ENCODE results near the gene SMAD6.
"Not testable (repeated sequence)": the region's sequence is repeated elsewhere in the genome, so short reads cannot be mapped to it uniquely, and the experiment has no call there.

Gene SMAD6

GRCh38 chr15:66755298-66756068, 53.4 kb downstream of the SMAD6 start:
- no peak overlapping the region for H3K27ac ChIP-seq (ENCODE audit: low read length)
- no peaks in the 10 kb centered on the region for H3K27me3 ChIP-seq (ENCODE audit: low read depth, low read length)
- no peaks in the 10 kb centered on the region for H3K4me1 ChIP-seq (ENCODE audit: control insufficient read depth in 1 of 2, insufficient read depth in 2 of 2, low read length in 2 of 2)
- peaks cover 0 to 5% of the 10 kb centered on the region in 2 donors for H3K36me3 ChIP-seq (ENCODE audit: control insufficient read depth in 1 of 2, insufficient read depth in 2 of 2, low read length in 2 of 2)
- no peak overlapping the region for H3K4me3 ChIP-seq (ENCODE audit: low read depth in 1 of 2, low read length in 2 of 2)
- H3K9me3 ChIP-seq (ENCODE audit: control insufficient read depth in 1 of 2, low read length in 2 of 2): peaks cover 8 to 9% of the 10 kb centered on the region in 2 donors

GRCh38 chr15:66756295-66756694, 54.3 kb downstream of the SMAD6 start:
- H3K4me1 ChIP-seq (ENCODE audit: control insufficient read depth in 1 of 2, insufficient read depth in 2 of 2, low read length in 2 of 2): peaks cover 0 to under 1% of the 10 kb centered on the region in 2 donors
- no peak overlapping the region for H3K27ac ChIP-seq (ENCODE audit: low read length)

GRCh38 chr15:66757030-66757429, 55.0 kb downstream of the SMAD6 start:
- no peak overlapping the region for H3K4me3 ChIP-seq (ENCODE audit: low read depth in 1 of 2, low read length in 2 of 2)
- H3K4me1 ChIP-seq (ENCODE audit: control insufficient read depth in 1 of 2, insufficient read depth in 2 of 2, low read length in 2 of 2): peaks cover 2 to 6% of the 10 kb centered on the region in 2 donors
- peaks cover 8 to 9% of the 10 kb centered on the region in 2 donors for H3K9me3 ChIP-seq (ENCODE audit: control insufficient read depth in 1 of 2, low read length in 2 of 2)
- H3K27me3 ChIP-seq (ENCODE audit: low read depth, low read length): no peaks in the 10 kb centered on the region
- no peak overlapping the region for H3K27ac ChIP-seq (ENCODE audit: low read length)
- peaks cover 0 to 5% of the 10 kb centered on the region in 2 donors for H3K36me3 ChIP-seq (ENCODE audit: control insufficient read depth in 1 of 2, insufficient read depth in 2 of 2, low read length in 2 of 2)

More at GRCh38 chr15:66756295-66756694, 54.3 kb downstream of the SMAD6 start:
- Histone ChIP-seq H3K36me3 (ENCODE audit: control insufficient read depth in 1 of 2, insufficient read depth in 2 of 2, low read length in 2 of 2) (peaks cover 0 to 5% of the 10 kb centered on the region in 2 donors), H3K9me3 (ENCODE audit: control insufficient read depth in 1 of 2, low read length in 2 of 2) (peaks cover 8 to 9% of the 10 kb centered on the region in 2 donors), H3K27me3 (ENCODE audit: low read depth, low read length) (no peaks in the 10 kb centered on the region), H3K4me3 (ENCODE audit: low read depth in 1 of 2, low read length in 2 of 2) (no peak overlapping the region)

GRCh38 chr15:66757521-66757920, 55.5 kb downstream of the SMAD6 start:
- Histone ChIP-seq H3K27me3 (ENCODE audit: low read depth, low read length) (no peaks in the 10 kb centered on the region), H3K36me3 (ENCODE audit: control insufficient read depth in 1 of 2, insufficient read depth in 2 of 2, low read length in 2 of 2) (peaks cover 0 to 5% of the 10 kb centered on the region in 2 donors), H3K4me1 (ENCODE audit: control insufficient read depth in 1 of 2, insufficient read depth in 2 of 2, low read length in 2 of 2) (peaks cover 6 to 11% of the 10 kb centered on the region in 2 donors), H3K4me3 (ENCODE audit: low read depth in 1 of 2, low read length in 2 of 2) (no peak overlapping the region), H3K27ac (ENCODE audit: low read length) (no peak overlapping the region), H3K9me3 (ENCODE audit: control insufficient read depth in 1 of 2, low read length in 2 of 2) (peaks cover 8 to 9% of the 10 kb centered on the region in 2 donors)

GRCh38 chr15:66758217-66758616, 56.2 kb downstream of the SMAD6 start:
- H3K4me3 ChIP-seq (ENCODE audit: low read depth in 1 of 2, low read length in 2 of 2); H3K36me3 ChIP-seq (ENCODE audit: control insufficient read depth in 1 of 2, insufficient read depth in 2 of 2, low read length in 2 of 2); H3K9me3 ChIP-seq (ENCODE audit: control insufficient read depth in 1 of 2, low read length in 2 of 2); H3K27ac ChIP-seq (ENCODE audit: low read length); H3K27me3 ChIP-seq (ENCODE audit: low read depth, low read length): not testable (repeated sequence)
- peaks cover 11 to 16% of the 10 kb centered on the region in 2 donors for H3K4me1 ChIP-seq (ENCODE audit: control insufficient read depth in 1 of 2, insufficient read depth in 2 of 2, low read length in 2 of 2)

GRCh38 chr15:66758844-66759243, 56.8 kb downstream of the SMAD6 start:
- Histone ChIP-seq H3K4me3 (ENCODE audit: low read depth in 1 of 2, low read length in 2 of 2) (no peak overlapping the region), H3K27ac (ENCODE audit: low read length) (no peak overlapping the region), H3K36me3 (ENCODE audit: control insufficient read depth in 1 of 2, insufficient read depth in 2 of 2, low read length in 2 of 2) (peaks cover 0 to 5% of the 10 kb centered on the region in 2 donors), H3K9me3 (ENCODE audit: control insufficient read depth in 1 of 2, low read length in 2 of 2) (peaks cover 8 to 9% of the 10 kb centered on the region in 2 donors), H3K27me3 (ENCODE audit: low read depth, low read length) (no peaks in the 10 kb centered on the region), H3K4me1 (ENCODE audit: control insufficient read depth in 1 of 2, insufficient read depth in 2 of 2, low read length in 2 of 2) (peaks cover 17 to 21% of the 10 kb centered on the region in 2 donors)

- peak overlapping the region; percentile 56 for H3K27ac ChIP-seq (ENCODE audit: low read length)
- H3K4me1 ChIP-seq (ENCODE audit: control insufficient read depth in 1 of 2, insufficient read depth in 2 of 2, low read length in 2 of 2): peaks cover 17 to 26% of the 10 kb centered on the region in 2 donors
- no peaks in the 10 kb centered on the region for H3K36me3 ChIP-seq (ENCODE audit: control insufficient read depth in 1 of 2, insufficient read depth in 2 of 2, low read length in 2 of 2)
- no peaks in the 10 kb centered on the region for H3K27me3 ChIP-seq (ENCODE audit: low read depth, low read length)
- peaks cover 0 to 4% of the 10 kb centered on the region in 2 donors for H3K9me3 ChIP-seq (ENCODE audit: control insufficient read depth in 1 of 2, low read length in 2 of 2)
- H3K4me3 ChIP-seq (ENCODE audit: low read depth in 1 of 2, low read length in 2 of 2): no peak overlapping the region
Observed at GRCh38 chr15:66760097-66760967, 58.3 kb downstream of the SMAD6 start.

- Histone ChIP-seq H3K9me3 (ENCODE audit: control insufficient read depth in 1 of 2, low read length in 2 of 2) (no peaks in the 10 kb centered on the region), H3K4me1 (ENCODE audit: control insufficient read depth in 1 of 2, insufficient read depth in 2 of 2, low read length in 2 of 2) (peaks cover 25 to 34% of the 10 kb centered on the region in 2 donors), H3K36me3 (ENCODE audit: control insufficient read depth in 1 of 2, insufficient read depth in 2 of 2, low read length in 2 of 2) (no peaks in the 10 kb centered on the region), H3K4me3 (ENCODE audit: low read depth in 1 of 2, low read length in 2 of 2) (no peak overlapping the region), H3K27ac (ENCODE audit: low read length) (peak overlapping the region; percentile 56), H3K27me3 (ENCODE audit: low read depth, low read length) (no peaks in the 10 kb centered on the region)
Observed at GRCh38 chr15:66760968-66761725, 59.1 kb downstream of the SMAD6 start.

GRCh38 chr15:66761726-66762595, 59.9 kb downstream of the SMAD6 start:
- H3K36me3 ChIP-seq (ENCODE audit: control insufficient read depth in 1 of 2, insufficient read depth in 2 of 2, low read length in 2 of 2): no peaks in the 10 kb centered on the region
- H3K9me3 ChIP-seq (ENCODE audit: control insufficient read depth in 1 of 2, low read length in 2 of 2): no peaks in the 10 kb centered on the region
- H3K4me3 ChIP-seq (ENCODE audit: low read depth in 1 of 2, low read length in 2 of 2): no peak overlapping the region
- peak overlapping the region; percentile 20 for H3K27ac ChIP-seq (ENCODE audit: low read length)
- H3K27me3 ChIP-seq (ENCODE audit: low read depth, low read length): no peaks in the 10 kb centered on the region
- H3K4me1 ChIP-seq (ENCODE audit: control insufficient read depth in 1 of 2, insufficient read depth in 2 of 2, low read length in 2 of 2): peaks cover 31 to 42% of the 10 kb centered on the region in 2 donors
